HG02840 (cell line): ENCODE measurements around the gene NOP16.

Experiments
- ATAC-seq: cut with Tn5 transposase; IDR thresholded peaks from one replicate; pipeline ENCODE4 v1.9.1; 2021; ENCODE audit warnings: mild to moderate bottlenecking, moderate library complexity, moderate number of reproducible peaks; ENCODE audit not compliant: unreplicated experiment, low FRiP score

NOP16 gene

GRCh38 chr5:176362233-176362490 lies 26.2 kb downstream of the NOP16 start:
- peak; percentile 10 for ATAC-seq

- ATAC-seq = peak; percentile 82
These were observed 26.8 kb downstream of the NOP16 start, which contains the start of gene KIAA1191 for GRCh38 chr5:176361437-176362232. Gene KIAA1191, minus strand, starts transcription at chr5:176361764. Its CDS starts 2,256 bp downstream, at chr5:176359508.

- no peak for ATAC-seq
These were observed 27.4 kb downstream of the NOP16 start for GRCh38 chr5:176360894-176361436.

- no peak for ATAC-seq
These were observed 28.7 kb downstream of the NOP16 start for GRCh38 chr5:176359658-176360057.

- ATAC-seq = no peak
These were observed 32.2 kb downstream of the NOP16 start for GRCh38 chr5:176356179-176356566.

- ATAC-seq = no peak
These were observed 32.8 kb downstream of the NOP16 start for GRCh38 chr5:176355400-176356178.

GRCh38 chr5:176353533-176353932 lies 34.9 kb downstream of the NOP16 start:
- no peak for ATAC-seq

- ATAC-seq = no peak
These were observed 36.1 kb downstream of the NOP16 start for GRCh38 chr5:176352116-176352878.

- ATAC-seq = no peak
These were observed 38.0 kb downstream of the NOP16 start for GRCh38 chr5:176350416-176350815.

- ATAC-seq = no peak
These were observed 45.5 kb downstream of the NOP16 start for GRCh38 chr5:176342766-176343458.

- ATAC-seq = no peak
These were observed 46.3 kb downstream of the NOP16 start for GRCh38 chr5:176342158-176342483.

- ATAC-seq = no peak
These were observed 46.9 kb downstream of the NOP16 start for GRCh38 chr5:176341325-176342157.

- ATAC-seq = no peak
These were observed 49.1 kb downstream of the NOP16 start for GRCh38 chr5:176339304-176339703.

GRCh38 chr5:176337913-176338312 lies 50.5 kb downstream of the NOP16 start:
- ATAC-seq = no peak

GRCh38 chr5:176334031-176334770 lies 54.2 kb downstream of the NOP16 start:
- ATAC-seq = no peak
